NCI-H2029 (cell line): ENCODE data around the gene SYNGAP1.
A peak's percentile ranks its signal among the peaks of the same experiment; 100 is the strongest.
"Not testable (repeated sequence)": the region's sequence is repeated elsewhere in the genome, so short reads cannot be mapped to it uniquely, and the experiment has no call there.

Experiments
- DNase-seq: peaks from one replicate; lab custom pipeline; 2025; lab: John Stamatoyannopoulos, UW

SYNGAP1 gene

DNA sequence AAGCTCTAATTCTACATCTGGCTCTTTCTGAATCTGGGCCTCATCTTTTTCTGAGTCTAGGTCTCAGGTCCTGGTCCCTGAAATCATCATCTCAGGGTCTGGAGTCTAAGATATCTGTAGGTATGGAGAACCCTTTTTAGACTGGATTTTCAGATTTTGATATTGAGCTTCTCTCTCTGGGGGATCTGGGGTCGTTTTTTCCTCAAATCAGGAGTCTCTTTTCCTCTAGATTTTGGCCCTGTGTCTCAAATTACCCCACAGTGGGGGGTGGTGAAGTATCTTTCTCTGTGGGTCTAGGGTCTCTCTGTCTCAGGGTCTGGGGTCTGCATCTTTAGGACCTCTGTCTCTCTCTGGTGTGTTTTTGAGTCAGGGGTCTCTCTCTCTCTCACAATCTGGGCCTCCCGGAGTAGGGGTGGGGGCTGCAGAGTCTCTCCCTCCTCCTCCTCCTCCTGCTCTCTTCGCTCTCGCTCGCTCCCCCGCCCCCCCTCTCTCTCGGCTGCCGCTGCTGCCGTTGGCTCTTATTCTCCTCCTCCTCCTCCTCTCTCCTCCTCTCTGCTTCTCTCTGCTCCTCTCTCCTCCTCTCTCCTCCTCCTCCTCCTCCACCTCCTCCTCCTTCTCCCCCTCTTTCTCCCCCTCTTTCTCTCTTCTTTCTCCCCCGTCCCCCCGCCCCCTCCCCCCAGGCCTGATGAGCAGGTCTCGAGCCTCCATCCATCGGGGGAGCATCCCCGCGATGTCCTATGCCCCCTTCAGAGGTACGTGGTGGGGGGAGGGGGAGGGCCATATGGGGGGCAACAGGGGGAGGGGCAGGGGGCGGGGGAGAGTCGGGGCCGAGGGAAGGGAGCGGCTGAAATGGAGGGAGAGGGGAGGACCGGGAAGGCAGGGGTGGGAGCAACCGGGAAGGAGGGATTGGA lies at the start of gene SYNGAP1:
TSS of gene SYNGAP1 (plus strand) at position 486 of the 911 bp plus-strand sequence. CDS start at position 686, 200 bp downstream.
- DNase-seq: no peak

GRCh38 chr6:33371901-33372300 lies 48.0 kb upstream of the SYNGAP1 start:
- not testable (repeated sequence) for DNase-seq

GRCh38 chr6:33372526-33373123 lies 47.2 kb upstream of the SYNGAP1 start:
- no peak for DNase-seq

- no peak for DNase-seq
Measured at GRCh38 chr6:33373960-33374910, 45.6 kb upstream of the SYNGAP1 start.

- peak; percentile 9 for DNase-seq
Measured at GRCh38 chr6:33375143-33375671, 44.7 kb upstream of the SYNGAP1 start.

DNA sequence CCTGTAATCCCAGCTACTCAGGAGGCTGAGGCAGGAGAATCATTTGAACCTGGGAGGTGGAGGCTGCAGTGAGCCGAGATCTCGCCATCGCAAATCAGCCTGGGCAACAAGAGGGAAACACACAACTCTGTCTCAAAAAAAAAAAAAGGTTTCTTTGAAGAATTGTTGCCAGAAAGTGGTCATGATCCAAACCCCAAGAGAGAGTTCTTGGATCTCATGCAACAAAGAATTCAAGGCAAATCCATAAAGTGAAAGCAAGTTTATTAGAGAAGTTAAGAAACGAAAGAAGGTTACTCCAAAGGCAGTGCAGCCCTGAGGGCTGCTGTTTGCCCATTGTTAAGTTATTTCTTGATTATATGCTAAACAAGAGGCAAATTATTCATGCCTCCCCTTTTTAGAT lies 42.7 kb upstream of the SYNGAP1 start:
- no peak for DNase-seq

DNA sequence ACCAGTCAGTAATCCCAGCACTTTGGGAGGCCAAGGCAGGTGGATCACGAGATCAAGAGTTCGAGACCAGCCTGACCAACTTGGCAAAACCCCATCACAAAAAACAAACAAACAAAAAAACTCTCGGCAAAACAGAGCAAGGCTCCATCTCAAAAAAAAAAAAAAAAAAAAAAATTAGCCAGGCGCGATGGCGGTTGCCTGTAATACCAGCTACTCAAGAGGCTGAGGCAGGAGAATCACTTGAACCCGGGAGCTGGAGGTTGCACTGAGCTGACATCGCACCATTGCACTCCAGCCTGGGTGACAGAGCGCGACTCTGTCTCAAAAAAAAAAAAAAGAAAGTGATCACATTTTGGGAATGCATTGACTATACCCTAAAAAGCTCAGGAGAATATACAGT lies 40.7 kb upstream of the SYNGAP1 start:
- DNase-seq: not testable (repeated sequence)

DNA sequence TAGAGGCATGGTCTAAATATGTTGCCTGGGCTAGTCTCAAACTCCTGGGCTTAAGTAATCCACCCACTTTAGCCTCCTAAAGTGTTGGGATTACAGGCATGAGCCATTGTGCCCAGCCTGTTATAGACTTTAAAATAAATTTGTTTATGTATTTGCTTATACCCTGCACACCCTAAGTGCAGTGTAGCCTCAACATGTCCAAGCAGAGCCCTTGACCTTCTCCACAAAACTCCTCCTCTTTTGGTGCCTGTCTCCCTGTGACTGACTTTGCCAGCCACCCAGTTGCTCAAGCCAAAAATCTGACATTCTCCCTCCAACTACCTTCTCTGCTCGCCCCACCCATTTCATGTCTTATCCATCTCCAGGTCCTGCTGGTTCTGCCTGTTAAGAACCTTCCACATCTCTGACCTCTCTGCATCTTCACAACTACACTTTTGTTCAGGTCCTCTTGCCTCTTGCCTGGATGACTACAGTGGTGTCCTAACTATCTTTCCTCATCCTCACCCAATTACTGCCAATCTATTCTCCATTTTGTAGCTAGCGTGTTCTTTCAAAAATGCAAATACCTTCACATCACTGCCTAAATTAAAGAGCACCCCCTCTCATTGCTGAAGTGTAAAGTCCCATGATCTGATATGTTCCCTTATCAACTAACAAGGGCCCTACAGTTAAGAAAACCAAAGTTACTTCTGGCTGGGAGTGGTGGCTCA lies 39.4 kb upstream of the SYNGAP1 start:
- DNase-seq: no peak

DNA sequence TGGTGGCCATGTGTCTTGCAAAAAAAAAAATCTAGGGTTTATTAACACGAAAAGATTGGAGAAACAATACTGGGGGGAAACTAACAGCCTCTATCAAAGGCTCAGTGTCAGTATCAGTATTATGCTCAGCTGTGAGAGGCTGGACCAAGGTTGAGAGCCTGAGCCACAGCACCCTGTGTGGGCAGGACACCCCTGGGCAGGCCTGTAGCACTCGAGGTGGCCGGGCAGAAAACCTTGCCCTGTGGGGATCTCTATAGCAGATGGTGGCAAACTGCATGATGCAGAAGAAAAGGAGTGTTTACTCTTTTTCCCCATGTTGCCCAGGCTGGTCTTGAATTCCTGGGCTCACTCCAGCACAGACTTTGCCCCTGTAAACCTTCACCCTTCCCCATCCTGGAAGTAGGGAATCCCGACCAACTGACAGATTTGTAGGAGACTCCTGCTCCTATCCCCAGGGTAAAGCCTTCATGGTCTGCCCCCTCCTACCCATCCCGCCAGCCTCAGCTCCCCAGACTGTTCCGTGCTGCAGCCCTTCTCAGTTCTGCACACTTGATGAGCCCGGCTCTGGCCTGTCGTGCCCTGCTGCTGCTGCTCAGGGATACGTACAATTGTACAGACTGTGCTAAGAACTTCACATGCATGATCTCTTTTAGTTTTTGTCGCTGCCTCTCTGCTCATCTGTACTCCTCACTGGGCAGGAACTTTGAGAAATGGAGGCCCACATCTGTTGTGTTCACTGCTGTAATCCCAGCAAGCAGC lies 36.3 kb upstream of the SYNGAP1 start:
- no peak for DNase-seq

DNA sequence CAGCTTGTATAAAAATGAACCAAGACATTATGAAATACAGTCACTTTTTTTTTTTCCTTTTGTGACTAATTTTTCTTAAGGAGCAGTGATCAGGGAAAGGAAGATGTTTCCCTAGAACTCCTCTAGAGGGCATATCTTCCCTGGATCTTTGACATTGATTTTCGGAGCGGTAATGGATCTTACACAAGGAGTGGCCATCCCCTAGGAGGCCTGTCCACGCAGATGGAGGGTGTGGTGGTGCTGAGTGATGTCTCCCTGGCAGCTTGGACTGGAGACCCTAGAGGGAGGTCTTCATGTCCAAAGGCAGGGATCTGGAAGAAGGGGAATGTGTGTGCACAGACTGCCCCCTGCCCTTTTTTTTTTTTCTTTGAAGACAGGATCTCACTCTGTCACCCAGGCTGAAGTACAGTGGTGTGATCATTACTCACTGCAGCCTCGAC lies 35.3 kb upstream of the SYNGAP1 start:
- DNase-seq: no peak

DNA sequence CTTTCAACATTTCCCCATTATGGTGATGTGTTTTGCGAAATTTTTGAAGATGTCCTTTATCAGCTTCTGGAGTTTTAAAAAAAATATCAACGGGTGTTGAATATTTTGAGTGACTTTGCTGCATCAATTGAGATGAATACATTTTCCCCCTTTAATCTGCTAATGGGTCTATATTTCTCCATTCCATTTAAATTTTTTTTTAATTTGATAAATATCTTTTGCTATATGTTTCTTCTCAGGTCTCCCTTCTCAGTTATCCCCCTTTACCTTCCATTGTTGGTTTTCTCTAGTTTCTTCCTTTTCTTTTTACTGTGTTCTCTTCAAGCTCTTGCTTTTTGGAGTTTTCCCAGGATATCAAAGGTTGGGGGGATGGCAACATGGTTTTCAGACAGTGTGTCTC lies 29.7 kb upstream of the SYNGAP1 start:
- no peak for DNase-seq

GRCh38 chr6:33390767-33391277 lies 29.0 kb upstream of the SYNGAP1 start:
- DNase-seq: no peak

DNA sequence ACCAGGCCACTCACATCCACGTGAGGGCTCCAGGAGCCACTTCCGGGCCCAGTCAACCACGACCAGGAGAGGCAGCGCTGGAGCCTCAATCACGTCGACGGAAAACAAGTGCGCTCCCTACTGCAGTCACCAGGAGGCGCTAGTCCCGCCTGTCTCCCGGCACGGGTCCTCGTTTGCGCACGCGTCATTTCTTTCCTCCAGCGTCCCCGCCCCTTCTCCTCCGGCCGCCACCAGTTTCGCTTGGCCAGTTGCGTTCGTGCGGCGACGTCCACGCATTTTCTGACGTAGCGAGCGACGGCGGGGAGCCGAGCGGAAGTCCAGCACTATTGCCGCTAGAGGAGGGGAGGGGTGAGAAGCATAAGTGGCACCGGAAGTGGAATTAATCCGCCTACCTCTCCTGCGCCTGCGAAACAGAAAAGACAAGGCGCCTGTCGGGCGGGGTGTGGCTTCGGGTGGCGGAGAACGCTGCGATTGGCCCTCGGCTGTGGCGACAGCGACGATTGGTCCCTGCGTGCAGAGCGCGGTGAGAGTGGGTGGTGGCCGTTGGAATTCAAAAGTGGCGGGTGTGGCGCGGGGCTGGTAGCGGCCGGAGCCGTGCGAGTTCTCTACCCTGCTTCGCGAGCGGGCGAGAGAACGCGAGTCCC lies 28.5 kb upstream of the SYNGAP1 start, which contains the start of gene KIFC1:
TSS of gene KIFC1 (plus strand) at position 546 of the 644 bp plus-strand sequence. CDS start 163 bp downstream, outside the sequence.
- peak; percentile 99 for DNase-seq

- DNase-seq: no peak
Measured at GRCh38 chr6:33391922-33392594, 27.8 kb upstream of the SYNGAP1 start.

GRCh38 chr6:33392595-33392948 lies 27.3 kb upstream of the SYNGAP1 start:
- DNase-seq: peak; percentile 12

DNA sequence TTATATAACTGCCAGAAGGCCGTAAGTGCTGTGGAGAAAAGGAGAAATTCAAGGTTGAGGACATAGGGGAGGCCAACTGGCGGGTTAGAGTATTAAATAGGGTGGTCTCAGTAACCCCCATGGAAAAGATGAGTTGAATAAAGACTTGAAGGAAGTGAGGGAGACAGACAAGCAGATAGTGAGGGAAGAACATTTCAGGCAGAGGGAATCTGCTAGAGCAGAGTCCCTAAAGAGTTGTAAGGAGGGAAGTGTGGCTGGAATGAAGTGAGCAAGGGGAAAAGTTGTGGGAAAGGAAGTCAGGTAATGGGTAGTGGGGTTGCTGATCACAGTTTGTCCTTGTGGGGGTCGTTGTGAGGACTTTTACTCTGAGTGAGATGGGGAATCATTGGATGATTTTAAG lies 26.9 kb upstream of the SYNGAP1 start:
- DNase-seq: no peak

- DNase-seq: no peak
Measured at GRCh38 chr6:33397541-33397940, 22.3 kb upstream of the SYNGAP1 start.

- DNase-seq: not testable (repeated sequence)
Measured at GRCh38 chr6:33398601-33399000, 21.3 kb upstream of the SYNGAP1 start.

GRCh38 chr6:33399881-33400280 lies 20.0 kb upstream of the SYNGAP1 start:
- DNase-seq: not testable (repeated sequence)
